UCSD-AML1 (cell line): ENCODE measurements around the gene FAM50B.

Experiments
- DNase-seq: peaks from one replicate; lab custom pipeline; 2025; ENCODE audit not compliant: unreplicated experiment; lab: John Stamatoyannopoulos, UW

FAM50B gene

GRCh38 chr6:3819161-3820110 is 29.7 kb upstream of the FAM50B start:
- no peak for DNase-seq

- no peak for DNase-seq
Measured at GRCh38 chr6:3820563-3820962, 28.6 kb upstream of the FAM50B start.

- DNase-seq = no peak
Measured at GRCh38 chr6:3822747-3823445, 26.3 kb upstream of the FAM50B start.

- no peak for DNase-seq
Measured at GRCh38 chr6:3823671-3824070, 25.5 kb upstream of the FAM50B start.

DNA sequence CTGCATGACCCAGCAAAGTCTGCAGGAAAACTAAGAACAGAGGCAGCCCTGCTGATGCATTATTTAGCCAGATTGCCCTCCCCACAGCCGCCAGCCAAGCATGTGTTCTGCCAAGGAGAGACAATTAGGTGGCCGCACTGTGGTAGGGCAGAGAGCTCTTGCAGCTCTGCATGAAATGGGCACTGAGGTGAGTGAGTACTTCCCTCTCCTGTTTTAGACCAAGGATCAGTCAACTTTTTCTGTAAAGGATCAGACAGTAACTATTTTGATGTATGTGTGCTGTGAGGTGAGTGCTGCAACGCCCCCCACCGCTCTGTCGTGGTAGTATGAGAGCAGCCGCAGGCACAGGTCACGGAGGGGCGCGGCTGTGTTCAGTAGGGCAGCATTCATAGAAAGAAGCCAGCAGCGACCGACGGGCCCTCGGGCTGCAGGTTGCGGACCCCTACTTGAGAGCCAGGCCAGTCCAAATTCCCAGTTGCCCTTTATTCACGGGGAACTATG is 23.8 kb upstream of the FAM50B start:
- DNase-seq = no peak

- no peak for DNase-seq
Measured at GRCh38 chr6:3825851-3826581, 23.2 kb upstream of the FAM50B start.

- no peak for DNase-seq
Measured at GRCh38 chr6:3829285-3829684, 19.9 kb upstream of the FAM50B start.

- no peak for DNase-seq
Measured at GRCh38 chr6:3830806-3831205, 18.4 kb upstream of the FAM50B start.

DNA sequence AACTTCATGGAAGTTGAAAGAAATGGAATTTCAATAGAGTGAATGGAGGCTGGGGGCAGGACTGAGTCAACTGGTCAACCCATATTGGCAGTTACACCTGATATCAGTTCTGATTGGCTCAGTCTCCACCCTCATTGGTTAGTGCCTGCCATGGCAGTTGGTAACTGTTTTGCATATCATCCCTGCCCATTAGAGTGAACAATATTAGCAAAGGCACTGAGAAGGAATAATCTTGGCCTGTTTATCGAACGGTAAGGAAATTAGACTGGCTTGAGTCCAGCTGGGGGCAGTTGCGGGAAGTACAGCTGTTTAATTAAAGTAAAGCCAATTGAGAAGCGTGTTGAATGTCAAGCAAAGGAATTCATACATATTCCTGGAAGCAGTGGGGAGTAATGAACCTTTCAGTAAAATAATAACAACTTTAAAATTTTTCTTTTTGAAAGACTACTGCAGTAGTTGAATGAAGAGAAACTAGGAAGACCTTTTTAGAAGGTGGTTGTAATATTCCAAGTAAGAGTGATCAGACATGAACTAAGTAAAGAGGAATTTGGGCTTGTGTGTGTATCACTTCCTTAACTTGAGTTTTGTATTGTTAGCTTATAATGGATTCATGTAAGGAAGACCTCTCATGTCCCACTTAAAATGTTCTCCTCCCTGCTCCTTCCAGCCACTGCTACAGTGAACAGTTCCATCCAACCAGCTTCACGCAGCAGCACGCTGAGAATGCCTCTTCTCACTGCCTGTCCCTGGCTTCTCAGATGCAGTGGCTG is 17.2 kb upstream of the FAM50B start:
- DNase-seq = no peak

GRCh38 chr6:3835055-3835731 is 14.0 kb upstream of the FAM50B start:
- DNase-seq = no peak

DNA sequence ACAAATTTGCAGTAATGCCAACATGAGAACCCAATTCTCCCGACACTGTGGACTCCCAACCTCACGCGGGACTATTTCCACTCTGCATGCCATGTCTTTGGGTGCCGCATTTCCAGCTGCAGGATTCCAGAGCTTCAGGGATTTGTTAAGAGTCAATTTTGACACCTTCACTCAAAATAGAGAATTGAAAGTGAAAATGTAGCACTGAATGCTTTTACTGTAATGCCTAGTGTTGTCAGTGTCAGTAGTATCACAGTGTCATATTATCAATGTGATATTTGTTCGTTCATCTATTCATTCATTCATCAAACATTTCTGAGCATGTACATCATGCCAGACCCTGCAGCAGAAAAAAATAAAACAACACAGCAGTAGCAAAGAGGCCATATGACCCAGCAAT is 13.4 kb upstream of the FAM50B start:
- no peak for DNase-seq

DNA sequence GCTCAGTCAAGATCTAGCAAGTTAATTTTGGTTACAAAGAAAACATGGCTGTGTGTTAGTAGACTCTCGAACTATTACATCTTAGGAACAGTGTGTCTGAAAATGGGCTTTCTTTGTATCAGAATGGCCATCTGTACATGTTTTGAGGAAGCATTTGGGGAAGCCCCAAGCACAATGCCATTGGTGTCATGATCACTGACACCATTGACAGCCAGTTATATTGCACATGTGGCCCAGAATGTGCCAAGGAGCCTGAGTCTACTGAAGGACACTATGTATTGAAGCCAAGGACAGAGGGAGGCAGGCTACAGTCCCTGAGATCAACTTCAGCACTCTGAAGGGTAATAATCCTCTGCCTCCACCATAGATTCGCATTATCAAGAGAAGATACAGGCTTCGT is 12.6 kb upstream of the FAM50B start:
- no peak for DNase-seq

DNA sequence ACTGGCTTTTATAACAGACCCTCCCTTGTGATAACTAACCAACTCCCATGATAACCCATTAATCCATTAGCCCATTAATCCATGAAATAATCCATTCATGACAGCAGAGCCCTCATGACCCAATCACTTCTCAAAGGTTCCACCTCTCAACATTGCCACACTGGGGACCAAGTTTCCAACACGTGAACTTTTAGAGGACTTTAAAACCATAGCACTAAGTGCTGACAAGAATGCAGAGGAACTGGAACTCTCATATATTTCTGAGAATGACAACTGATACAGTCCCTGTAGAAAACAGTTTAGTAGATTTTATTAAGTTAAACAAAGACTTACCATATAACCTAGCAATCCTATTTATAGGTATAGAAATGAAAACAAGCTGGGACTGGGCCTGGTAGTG is 11.4 kb upstream of the FAM50B start:
- no peak for DNase-seq

DNA sequence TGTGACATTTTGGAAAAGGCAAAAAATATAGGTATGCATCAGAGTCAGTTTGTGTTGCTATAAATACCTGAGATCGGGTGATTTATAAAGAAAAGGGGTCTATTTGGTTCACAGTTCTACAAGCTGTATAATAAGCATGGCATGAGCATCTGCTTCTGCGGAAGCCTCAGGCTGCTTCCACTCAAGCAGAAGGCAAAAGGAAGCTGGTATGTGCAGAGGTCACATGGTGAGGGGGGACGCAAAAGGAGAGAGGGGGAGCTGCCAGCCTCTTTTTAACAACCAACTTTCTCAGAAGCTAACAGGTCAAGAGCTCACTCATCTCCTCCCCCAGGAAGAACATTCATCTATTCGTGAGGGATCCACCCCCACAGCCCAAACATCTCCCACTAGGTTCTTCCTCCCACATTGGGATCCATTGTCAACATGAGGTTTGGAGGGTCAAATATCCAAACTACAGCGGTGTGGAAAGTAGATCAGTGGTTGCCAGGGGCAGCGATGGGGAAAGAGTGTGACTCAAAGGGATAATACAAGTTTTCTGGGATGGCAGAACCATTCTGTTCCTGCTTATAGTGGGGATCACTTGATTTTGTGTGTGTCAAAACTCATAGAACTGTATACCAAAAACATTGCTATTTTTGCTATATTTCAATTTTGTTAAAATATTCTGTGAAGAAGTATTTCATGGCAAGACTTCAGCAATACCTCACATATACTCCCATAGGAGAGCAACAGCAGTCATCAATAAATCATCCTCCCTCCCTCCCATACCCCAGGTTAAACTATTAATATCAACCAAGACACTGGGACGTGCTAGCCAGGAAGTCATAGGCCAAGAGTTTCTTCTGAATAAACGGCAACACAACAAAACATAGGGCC is 9.9 kb upstream of the FAM50B start:
- DNase-seq = no peak

GRCh38 chr6:3841066-3841454 is 8.1 kb upstream of the FAM50B start:
- DNase-seq = no peak

DNA sequence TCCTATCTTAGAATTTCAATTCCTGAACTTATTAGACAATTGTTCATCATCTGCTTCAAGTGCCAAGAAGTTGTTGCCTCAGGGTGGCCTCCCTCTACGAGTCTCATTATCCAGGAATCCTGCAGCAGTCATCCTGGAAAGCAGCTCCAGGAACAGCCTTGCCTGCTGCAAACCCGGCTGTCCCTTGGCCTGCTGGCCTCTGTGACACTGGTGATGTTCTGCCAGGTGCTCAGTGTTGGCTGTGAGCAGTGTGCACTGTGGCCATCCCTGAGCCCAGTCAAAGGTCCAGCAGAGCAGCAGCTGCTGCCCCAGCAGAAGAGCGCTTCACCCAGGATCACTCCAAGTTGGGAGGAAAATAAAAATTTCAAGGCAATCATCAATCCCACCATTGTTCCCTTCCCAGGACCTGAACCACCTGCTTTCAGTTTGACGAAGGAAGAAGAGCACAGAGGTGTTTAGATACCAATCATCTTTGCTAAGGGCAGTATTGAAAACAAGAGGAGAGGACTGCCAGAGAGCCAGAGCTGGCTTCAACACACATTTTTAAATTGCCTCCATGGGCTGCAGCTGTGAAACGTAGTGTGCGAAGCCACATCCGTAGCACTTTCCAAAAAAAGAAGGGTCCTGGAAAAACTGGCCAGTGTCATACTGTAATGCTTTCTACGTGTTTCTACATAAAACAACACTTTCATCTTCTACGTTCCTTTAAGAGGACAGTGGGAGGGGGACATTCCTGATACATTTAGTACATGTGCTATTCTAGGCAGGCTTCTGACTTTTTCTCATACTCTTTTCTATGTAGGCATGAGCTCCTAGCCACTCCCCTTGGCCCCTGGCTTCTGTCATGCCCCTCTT is 7.2 kb upstream of the FAM50B start:
- DNase-seq = no peak

DNA sequence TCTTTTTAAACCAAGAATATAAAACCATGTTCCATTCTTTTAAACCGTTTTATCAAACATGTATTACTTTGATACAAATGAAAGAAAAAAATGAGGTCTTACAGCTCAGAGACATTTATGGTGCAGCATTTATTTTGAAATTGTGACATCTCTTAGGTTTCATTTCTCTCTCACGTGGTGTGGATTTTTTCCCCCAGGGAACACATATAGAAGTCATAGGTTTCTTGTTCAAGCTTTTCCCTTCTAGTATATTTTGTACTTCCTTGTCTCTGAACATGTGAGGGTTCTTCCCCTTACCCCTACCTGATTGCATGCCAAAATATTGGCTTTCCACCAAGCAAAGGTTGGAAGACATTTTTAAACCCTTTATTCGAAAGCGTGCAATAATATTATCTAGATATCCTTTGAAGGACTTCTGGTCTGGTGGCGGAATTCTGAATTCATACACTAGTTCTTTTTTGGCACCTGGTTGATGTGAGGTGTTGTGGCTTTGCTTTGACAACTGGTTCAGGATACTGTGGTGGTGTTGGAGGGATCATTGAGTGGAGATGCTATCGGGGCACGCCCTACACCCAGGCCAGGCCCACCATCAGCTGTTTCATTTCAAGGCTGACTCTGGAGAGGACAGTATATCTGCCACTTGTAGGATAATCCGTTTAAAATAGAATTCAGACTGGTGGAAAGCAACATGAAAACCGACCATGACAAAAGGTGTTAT is 5.6 kb upstream of the FAM50B start:
- no peak for DNase-seq

DNA sequence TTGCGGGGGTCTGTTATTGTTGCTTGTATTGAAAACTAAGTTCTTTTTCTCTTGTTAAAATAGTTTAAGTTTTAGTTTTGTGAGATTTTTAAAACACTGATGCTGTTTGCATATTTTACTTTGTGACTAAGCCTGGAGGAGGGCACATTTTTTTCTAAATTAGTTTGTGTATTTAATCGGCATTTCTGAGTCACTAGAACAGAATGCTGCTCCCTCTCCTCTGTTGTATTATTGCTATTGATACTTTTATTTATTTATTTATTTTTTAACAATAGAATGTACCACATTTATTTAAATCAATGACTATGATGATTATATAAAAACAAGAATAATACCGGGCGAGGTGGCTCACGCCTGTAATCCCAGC is 5.1 kb upstream of the FAM50B start:
- no peak for DNase-seq
